HCT116 (cell line): ENCODE data around the gene SLC12A3. TPM values are rescaled to one million over a fixed set of nuclear protein-coding genes. Genes with fewer than 3 reads are reported as not detected.

Source experiments
- ATAC-seq: fragments of 200-7000 bp; cut with Tn5 transposase; 2 replicates; pipeline ENCODE4 v1.9.1; 2020; ENCODE audit warnings: mild to moderate bottlenecking, moderate library complexity
- BruUV-seq: library from RNA; stranded (reverse); fragments of 400-500 nt; replicated peaks from 2 replicates; lab custom pipeline; 2021; lab: Mats Ljungman, UMichigan
- CTCF ChIA-PET: fragments of 300-600 bp; sonication (Branson Sonifier 250); formaldehyde crosslinking; loops from one replicate; lab custom pipeline; 2021; ENCODE audit warnings: antibody characterized with exemption; lab: Charles Lee
- POLR2A ChIA-PET: fragments of 300-600, 350-600 bp; sonication (Branson Sonifier 250); formaldehyde crosslinking; loops from one replicate; lab custom pipeline; 2021; ENCODE audit warnings: antibody characterized with exemption; lab: Charles Lee
- RAD21 ChIA-PET, 2 experiments: fragments of 300-600 bp; sonication (Branson Sonifier 250); formaldehyde crosslinking; loops; one replicate each; lab custom pipeline; 2023; ENCODE audit warnings: low total read pairs in 2 of 2; ENCODE audit not compliant: uncharacterized antibody in 2 of 2, unreplicated experiment in 2 of 2, low non-redundant PET in 1 of 2; lab: Charles Lee
- DNase-seq: peaks from one replicate; pipeline ENCODE4 v3.0.0-alpha.2; 2010; ENCODE audit warnings: low read depth, low spot score
- H2AFZ ChIP-seq: fragments of 200-600 bp; shearing (Covaris generic), sonication (generic); 2 replicates; pipeline ENCODE4 v1.6.1; 2017; ENCODE audit warnings: low read depth, mixed run types, mixed read lengths, antibody characterized with exemption, low read length; ENCODE audit not compliant: poor library complexity, severe bottlenecking
- H3K27ac ChIP-seq: 2 replicates; pipeline ENCODE4 v1.5.1; 2012; ENCODE audit warnings: low read depth, low read length
- H3K27me3 ChIP-seq: fragments of 200-600 bp; sonication (generic); 2 replicates; pipeline ENCODE4 v1.6.1; 2016; ENCODE audit warnings: mixed run types, low read length, mixed read lengths; ENCODE audit not compliant: insufficient read depth
- H3K36me3 ChIP-seq, 2 experiments: fragments of 200-500 bp in 1 of 2; fragments of 200-600 bp in 1 of 2; sonication (Bioruptor generic) in 1 of 2; sonication (generic) in 1 of 2; 2 replicates each; pipeline versions ENCODE4 v1.5.1 to v1.6.1; 2014 to 2016; ENCODE audit warnings: low read length in 2 of 2, inconsistent platforms in 1 of 2, mixed read lengths in 1 of 2, mixed run types in 1 of 2; ENCODE audit not compliant: insufficient read depth in 2 of 2, control insufficient read depth in 1 of 2
- H3K4me1 ChIP-seq, 2 experiments: fragments of 200-600 bp in 1 of 2; sonication (generic) in 1 of 2; 2 replicates each; pipeline versions ENCODE4 v1.5.1 to v1.6.1; 2012 to 2017; ENCODE audit warnings: low read length in 2 of 2, inconsistent platforms in 1 of 2, mild to moderate bottlenecking in 1 of 2, mixed read lengths in 1 of 2, mixed run types in 1 of 2, moderate library complexity in 1 of 2; ENCODE audit not compliant: insufficient read depth in 2 of 2, control insufficient read depth in 1 of 2
- H3K4me2 ChIP-seq: fragments of 200-600 bp; sonication (generic); 2 replicates; pipeline ENCODE4 v1.6.1; 2017; ENCODE audit warnings: mixed run types, low read length, mixed read lengths
- H3K4me3 ChIP-seq, 2 experiments: fragments of 200-600 bp in 1 of 2; sonication (generic) in 1 of 2; replicated peaks in 1 of 2; 2 replicates each; pipeline ENCODE4 v1.5.1; 2011 to 2016; ENCODE audit warnings: low read length in 2 of 2, control low read depth in 1 of 2, low read depth in 1 of 2, mild to moderate bottlenecking in 1 of 2, mixed read lengths in 1 of 2, mixed run types in 1 of 2
- H3K79me2 ChIP-seq: fragments of 200-600 bp; sonication (generic); 2 replicates; pipeline ENCODE4 v1.6.1; 2017; ENCODE audit warnings: mild to moderate bottlenecking, mixed run types, low read length, moderate library complexity, mixed read lengths; ENCODE audit not compliant: insufficient read depth
- H3K9ac ChIP-seq: fragments of 200-600 bp; sonication (generic); 2 replicates; pipeline ENCODE4 v1.6.1; 2016; ENCODE audit warnings: low read length, mixed read lengths
- H3K9me2 ChIP-seq: fragments of 200-600 bp; sonication (generic), shearing (Covaris generic); 2 replicates; pipeline ENCODE4 v1.6.1; 2017; ENCODE audit warnings: mixed run types, mild to moderate bottlenecking, moderate library complexity; ENCODE audit not compliant: insufficient read depth
- H3K9me3 ChIP-seq, 2 experiments: fragments of 200-500 bp in 1 of 2; fragments of 200-600 bp in 1 of 2; sonication (Bioruptor generic) in 1 of 2; sonication (generic) in 1 of 2; 2 replicates each; pipeline ENCODE4 v1.6.1; 2014 to 2017; ENCODE audit warnings: low read length in 2 of 2, mixed read lengths in 2 of 2, inconsistent platforms in 1 of 2, low read depth in 1 of 2, mild to moderate bottlenecking in 1 of 2, mixed run types in 1 of 2, moderate library complexity in 1 of 2; ENCODE audit not compliant: control insufficient read depth in 1 of 2, insufficient read depth in 1 of 2
- H4K20me1 ChIP-seq: fragments of 200-600 bp; sonication (generic), shearing (Covaris generic); 2 replicates; pipeline ENCODE4 v1.6.1; 2017; ENCODE audit warnings: mixed run types, mild to moderate bottlenecking, moderate library complexity; ENCODE audit not compliant: insufficient read depth
- CEBPB ChIP-seq: IDR thresholded peaks from 2 replicates; pipeline ENCODE4 v1.6.1; 2012; ENCODE audit warnings: low read depth
- EZH2 ChIP-seq: fragments of 200-600 bp; sonication (generic); IDR thresholded peaks from 2 replicates; pipeline ENCODE4 v1.6.1; 2017; ENCODE audit warnings: antibody characterized with exemption, mixed run types
- EZH2phosphoT487 ChIP-seq: fragments of 200-600 bp; IDR thresholded peaks from 2 replicates; pipeline ENCODE4 v1.6.1; 2018; ENCODE audit warnings: antibody characterized with exemption, borderline replicate concordance
- FOSL1 ChIP-seq: IDR thresholded peaks from 2 replicates; pipeline ENCODE4 v1.6.1; 2012; ENCODE audit warnings: low read depth
- POLR2AphosphoS5 ChIP-seq: IDR thresholded peaks from 2 replicates; pipeline ENCODE4 v1.6.1; 2011; ENCODE audit warnings: mild to moderate bottlenecking, low read depth, low read length, moderate library complexity
- RAD21 ChIP-seq: IDR thresholded peaks from 2 replicates; pipeline ENCODE4 v1.6.1; 2012; ENCODE audit warnings: low read depth, mild to moderate bottlenecking
- SRF ChIP-seq: IDR thresholded peaks from 2 replicates; pipeline ENCODE4 v1.6.1; 2012; ENCODE audit warnings: low read depth
- YY1 ChIP-seq: IDR thresholded peaks from 2 replicates; pipeline ENCODE4 v1.6.1; 2011; ENCODE audit warnings: low read length, low read depth, moderate library complexity, mild to moderate bottlenecking; ENCODE audit not compliant: insufficient replicate concordance; ENCODE audit errors: extremely low read depth
- ZFX ChIP-seq: fragments of 450-650 bp; IDR thresholded peaks from 2 replicates; pipeline ENCODE4 v1.6.1; 2017
- ZNF274 ChIP-seq: fragments of 200-500 bp; sonication (Bioruptor generic); IDR thresholded peaks from 2 replicates; pipeline ENCODE4 v1.6.1; 2014; ENCODE audit warnings: mild to moderate bottlenecking, low read depth, low read length, inconsistent platforms
- intact Hi-C: fragments of 100-400 bp; cut with micrococcal nuclease; formaldehyde crosslinking; loops from 2 replicates; pipeline ENCODE4 v1.10.0; 2022
- total RNA-seq: library from RNA; stranded (reverse); gene quantifications from one replicate; pipeline ENCODE4 v1.2.1, GENCODE V29; 2021; ENCODE audit not compliant: unreplicated experiment
- TF ChIP-seq, protein P1 (sequence below): IDR thresholded peaks from 2 replicates; pipeline ENCODE4 v1.6.1; 2011; ENCODE audit warnings: mild to moderate bottlenecking, low read length, moderate library complexity; ENCODE audit not compliant: insufficient replicate concordance; ENCODE audit errors: extremely low read depth
- TF ChIP-seq, protein P2 (sequence below): IDR thresholded peaks from 2 replicates; pipeline ENCODE4 v1.6.1; 2012
- TF ChIP-seq, protein P3 (sequence below): IDR thresholded peaks from 2 replicates; pipeline ENCODE4 v1.6.1; 2012

Gene SLC12A3
- total RNA-seq, 1 experiment from 2014 or later = not detected

DNA sequence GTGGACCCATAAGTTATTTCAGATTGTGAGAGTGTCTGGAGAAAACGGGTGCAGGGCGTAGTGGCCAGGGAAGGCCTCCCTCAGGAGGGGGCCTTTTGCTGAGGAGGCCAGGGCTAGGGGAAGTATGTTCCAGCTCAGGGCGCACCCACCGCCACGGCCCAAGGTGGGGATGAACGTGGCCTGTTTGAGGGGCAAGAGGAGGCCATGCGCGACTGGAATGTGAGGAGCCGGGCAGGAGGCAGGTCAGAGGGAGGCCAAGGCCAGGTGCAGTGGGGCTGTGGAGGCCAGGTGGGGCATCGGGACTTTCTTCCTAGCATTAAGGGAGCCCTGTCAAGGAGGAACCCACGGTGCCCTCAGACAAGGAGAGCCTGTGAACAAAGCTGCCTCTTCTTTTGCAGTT lies 26.7 kb downstream of the SLC12A3 start:
- ChIA-PET CTCF (no interaction called here), POLR2A (no interaction called here), RAD21 (no interaction called here)
- H3K4me3 ChIP-seq = no peak overlapping the region
- H3K27me3 ChIP-seq = no peaks in the 10 kb centered on the region
- H3K36me3 ChIP-seq = no peaks in the 10 kb centered on the region
- ATAC-seq = no peak
- H3K9me3 ChIP-seq = no peaks in the 10 kb centered on the region
- DNase-seq = no peak
- intact Hi-C loops = no loop called here
- no peak overlapping the region for H2AFZ ChIP-seq
- no peaks in the 10 kb centered on the region for H3K79me2 ChIP-seq
- no peaks in the 10 kb centered on the region; a peak in 1 of 4 replicates for H3K4me1 ChIP-seq
- H3K9ac ChIP-seq = no peak overlapping the region
- H3K9me2 ChIP-seq = no peaks in the 10 kb centered on the region
- TF ChIP-seq EZH2 (no peak), CEBPB (no peak), ZFX (no peak), SRF (no peak), YY1 (no peak), ZNF274 (no peak), FOSL1 (no peak), POLR2AphosphoS5 (no peak), EZH2phosphoT487 (no peak), RAD21 (no peak)
- TF ChIP-seq, protein P1, sequence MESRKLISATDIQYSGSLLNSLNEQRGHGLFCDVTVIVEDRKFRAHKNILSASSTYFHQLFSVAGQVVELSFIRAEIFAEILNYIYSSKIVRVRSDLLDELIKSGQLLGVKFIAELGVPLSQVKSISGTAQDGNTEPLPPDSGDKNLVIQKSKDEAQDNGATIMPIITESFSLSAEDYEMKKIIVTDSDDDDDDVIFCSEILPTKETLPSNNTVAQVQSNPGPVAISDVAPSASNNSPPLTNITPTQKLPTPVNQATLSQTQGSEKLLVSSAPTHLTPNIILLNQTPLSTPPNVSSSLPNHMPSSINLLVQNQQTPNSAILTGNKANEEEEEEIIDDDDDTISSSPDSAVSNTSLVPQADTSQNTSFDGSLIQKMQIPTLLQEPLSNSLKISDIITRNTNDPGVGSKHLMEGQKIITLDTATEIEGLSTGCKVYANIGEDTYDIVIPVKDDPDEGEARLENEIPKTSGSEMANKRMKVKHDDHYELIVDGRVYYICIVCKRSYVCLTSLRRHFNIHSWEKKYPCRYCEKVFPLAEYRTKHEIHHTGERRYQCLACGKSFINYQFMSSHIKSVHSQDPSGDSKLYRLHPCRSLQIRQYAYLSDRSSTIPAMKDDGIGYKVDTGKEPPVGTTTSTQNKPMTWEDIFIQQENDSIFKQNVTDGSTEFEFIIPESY = no peak
- TF ChIP-seq, protein P2, sequence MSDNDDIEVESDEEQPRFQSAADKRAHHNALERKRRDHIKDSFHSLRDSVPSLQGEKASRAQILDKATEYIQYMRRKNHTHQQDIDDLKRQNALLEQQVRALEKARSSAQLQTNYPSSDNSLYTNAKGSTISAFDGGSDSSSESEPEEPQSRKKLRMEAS = no peak
- TF ChIP-seq, protein P3, sequence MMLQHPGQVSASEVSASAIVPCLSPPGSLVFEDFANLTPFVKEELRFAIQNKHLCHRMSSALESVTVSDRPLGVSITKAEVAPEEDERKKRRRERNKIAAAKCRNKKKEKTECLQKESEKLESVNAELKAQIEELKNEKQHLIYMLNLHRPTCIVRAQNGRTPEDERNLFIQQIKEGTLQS = no peak
- no peak overlapping the region for H3K4me2 ChIP-seq
- H4K20me1 ChIP-seq = no peaks in the 10 kb centered on the region
- no peak overlapping the region for H3K27ac ChIP-seq
- BruUV-seq = no TSS peak
